Measurements from ENCODE around the gene CHORDC1. TPM values are rescaled to one million over a fixed set of nuclear protein-coding genes. Genes with fewer than 3 reads are reported as not detected.

CHORDC1 gene
- total and polyA plus RNA-seq, 2 of the 8 experiments (the other 6 are each of a cell fraction or from before 2014, with no cell fraction given): 28.9 to 97.1 TPM

DNA sequence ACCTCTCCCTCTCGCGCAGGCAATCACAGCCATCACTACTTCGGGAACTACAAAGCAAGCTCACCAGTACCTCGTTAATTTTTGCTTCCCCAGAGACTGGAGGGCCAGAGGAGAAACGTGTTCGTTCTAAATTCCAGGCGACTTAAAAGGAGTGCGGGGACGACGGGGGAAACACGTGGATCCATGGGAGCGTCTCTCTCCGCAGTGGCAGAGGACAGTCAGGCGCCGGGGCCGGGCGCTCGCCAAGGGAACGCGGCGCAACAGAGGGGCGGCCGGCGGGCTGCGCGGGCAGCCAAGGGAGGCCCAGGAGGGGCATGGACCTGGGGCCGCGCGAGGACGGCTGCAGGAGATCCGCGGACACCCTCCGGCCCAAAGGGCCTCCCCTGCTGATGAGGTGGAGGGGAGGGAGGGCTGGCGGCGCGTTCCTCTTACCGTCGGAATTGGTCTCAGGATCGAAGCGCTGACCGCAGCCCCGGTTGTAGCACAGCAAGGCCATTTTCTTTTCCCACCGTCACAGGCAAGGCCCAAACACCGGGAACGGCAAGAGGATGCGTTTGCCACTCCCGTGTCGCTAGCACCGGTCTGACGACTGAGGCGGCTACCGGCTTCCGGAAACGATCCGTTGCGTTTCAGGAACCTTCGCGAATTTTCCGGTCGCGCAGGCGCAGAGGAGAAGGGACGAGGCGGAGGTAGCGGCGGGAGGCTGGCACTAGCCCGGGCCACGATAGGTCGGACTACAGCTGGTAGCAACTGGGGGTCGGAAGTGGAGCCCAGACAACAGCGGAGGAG is at the start of gene CHORDC1 (continued):
- TF ChIP-seq MAFK (IDR thresholded peaks at IDR 0.05; ENCODE audit: low read depth, low read length) (no peak), POLR2AphosphoS5 (IDR thresholded peaks at IDR 0.05; ENCODE audit: low read depth, low read length) (peak; percentile 89), TAF1 (IDR thresholded peaks at IDR 0.05; ENCODE audit: low read depth, low read length) (peak; percentile 90), CTBP2 (IDR thresholded peaks at IDR 0.05; ENCODE audit: borderline replicate concordance, insufficient read depth, insufficient read length, low read length) (no peak), EZH2 (IDR thresholded peaks at IDR 0.05; ENCODE audit: low read depth, low read length, severe bottlenecking) (no peak), NRF1 (IDR thresholded peaks at IDR 0.05; ENCODE audit: low read depth, low read length) (peak; percentile 72), RAD21 (IDR thresholded peaks at IDR 0.05 in 1 of 2, conservative IDR thresholded peaks at IDR 0.05 in 1 of 2; ENCODE audit: low read depth in 2 of 2, low read length in 2 of 2) (no peak), KDM1A (IDR thresholded peaks at IDR 0.05; ENCODE audit: borderline replicate concordance, low read length) (0 out of 2 replicates have a peak, but pooled peaks have one; percentile 18), SIRT6 (IDR thresholded peaks at IDR 0.05; ENCODE audit: low read length) (no peak), CHD2 (IDR thresholded peaks at IDR 0.05; ENCODE audit: low read length) (no peak), YY1 (IDR thresholded peaks at IDR 0.05; ENCODE audit: low read depth, low read length) (no peak), TEAD4 (IDR thresholded peaks at IDR 0.05; ENCODE audit: low read depth, low read length) (no peak), POLR2A (IDR thresholded peaks at IDR 0.05; ENCODE audit: control extremely low read depth in 1 of 2, low read depth in 2 of 2, low read length in 2 of 2) (peak; percentile 49 to 84)
- TF ChIP-seq, protein P1, sequence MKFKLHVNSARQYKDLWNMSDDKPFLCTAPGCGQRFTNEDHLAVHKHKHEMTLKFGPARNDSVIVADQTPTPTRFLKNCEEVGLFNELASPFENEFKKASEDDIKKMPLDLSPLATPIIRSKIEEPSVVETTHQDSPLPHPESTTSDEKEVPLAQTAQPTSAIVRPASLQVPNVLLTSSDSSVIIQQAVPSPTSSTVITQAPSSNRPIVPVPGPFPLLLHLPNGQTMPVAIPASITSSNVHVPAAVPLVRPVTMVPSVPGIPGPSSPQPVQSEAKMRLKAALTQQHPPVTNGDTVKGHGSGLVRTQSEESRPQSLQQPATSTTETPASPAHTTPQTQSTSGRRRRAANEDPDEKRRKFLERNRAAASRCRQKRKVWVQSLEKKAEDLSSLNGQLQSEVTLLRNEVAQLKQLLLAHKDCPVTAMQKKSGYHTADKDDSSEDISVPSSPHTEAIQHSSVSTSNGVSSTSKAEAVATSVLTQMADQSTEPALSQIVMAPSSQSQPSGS (IDR thresholded peaks at IDR 0.05; ENCODE audit: low read length): no peak
